PC-9 (cell line): ENCODE results near the gene TNFSF9. TPM values are rescaled to one million over a fixed set of nuclear protein-coding genes. Genes with fewer than 3 reads are reported as not detected.
"Not testable (repeated sequence)": the region's sequence is repeated elsewhere in the genome, so short reads cannot be mapped to it uniquely, and the experiment has no call there.

Source experiments
- BruUV-seq: library from RNA; stranded (reverse); fragments of 400-500 nt; replicated peaks from 2 replicates; lab custom pipeline; 2021; lab: Mats Ljungman, UMichigan
- CTCF ChIA-PET: fragments of 300-600 bp; sonication (Branson Sonifier 250); formaldehyde crosslinking; loops from one replicate; lab custom pipeline; 2022; ENCODE audit warnings: antibody characterized with exemption; lab: Charles Lee
- POLR2A ChIA-PET: fragments of 300-600 bp; sonication (Branson Sonifier 250); formaldehyde crosslinking; loops from one replicate; lab custom pipeline; 2022; ENCODE audit warnings: antibody characterized with exemption; ENCODE audit not compliant: unreplicated experiment; lab: Charles Lee
- DNase-seq, 2 experiments: peaks; one replicate each; pipeline versions ENCODE4 v3.0.0 to v3.0.0-alpha.2; 2015 to 2022; ENCODE audit warnings: mixed read lengths in 1 of 2
- H2AFZ ChIP-seq: fragments of 200-600 bp; sonication (generic); 2 replicates; pipeline ENCODE4 v1.8.1; 2017; ENCODE audit warnings: antibody characterized with exemption
- H3F3A ChIP-seq: fragments of 200-600 bp; sonication (generic); 2 replicates; pipeline ENCODE4 v1.8.1; 2017; ENCODE audit warnings: antibody characterized with exemption, mild to moderate bottlenecking, low read depth; ENCODE audit not compliant: insufficient read depth
- H3K27ac ChIP-seq: fragments of 200-600 bp; sonication (generic); 2 replicates; pipeline ENCODE4 v1.6.1; 2016; ENCODE audit warnings: mixed run types
- H3K27me3 ChIP-seq: fragments of 200-600 bp; sonication (generic); 2 replicates; pipeline ENCODE4 v1.6.1; 2016; ENCODE audit warnings: low read depth, mixed run types; ENCODE audit not compliant: insufficient read depth
- H3K36me3 ChIP-seq: fragments of 200-600 bp; sonication (generic); 2 replicates; pipeline ENCODE4 v1.6.1; 2016; ENCODE audit warnings: low read depth, mixed run types
- H3K4me1 ChIP-seq: fragments of 200-600 bp; sonication (generic); replicated peaks from 2 replicates; pipeline ENCODE4 v1.6.1; 2016; ENCODE audit warnings: mixed run types; ENCODE audit not compliant: insufficient read depth
- H3K4me2 ChIP-seq: fragments of 200-600 bp; sonication (generic); 2 replicates; pipeline ENCODE4 v1.6.1; 2017; ENCODE audit warnings: mixed run types
- H3K4me3 ChIP-seq: fragments of 200-600 bp; sonication (generic); 2 replicates; pipeline ENCODE4 v1.6.1; 2016; ENCODE audit warnings: mixed run types
- H3K79me2 ChIP-seq: fragments of 200-600 bp; sonication (generic); 2 replicates; pipeline ENCODE4 v1.6.1; 2017; ENCODE audit warnings: low read depth, mixed run types
- H3K9me2 ChIP-seq: fragments of 200-600 bp; sonication (generic); 2 replicates; pipeline ENCODE4 v1.8.1; 2017; ENCODE audit warnings: mild to moderate bottlenecking; ENCODE audit not compliant: insufficient read depth
- H3K9me3 ChIP-seq: fragments of 200-600 bp; sonication (generic); 2 replicates; pipeline ENCODE4 v1.8.1; 2016; ENCODE audit warnings: low read depth; ENCODE audit not compliant: insufficient read depth
- H4K20me1 ChIP-seq: fragments of 200-600 bp; sonication (generic); 2 replicates; pipeline ENCODE4 v1.8.1; 2017; ENCODE audit not compliant: insufficient read depth
- CTCF ChIP-seq: fragments of 200-600 bp; sonication (generic); conservative IDR thresholded peaks from 2 replicates; pipeline ENCODE4 v1.6.1; 2017; ENCODE audit warnings: mixed run types, antibody characterized with exemption, mild to moderate bottlenecking, moderate library complexity
- EZH2 ChIP-seq: fragments of 200-600 bp; sonication (generic); IDR thresholded peaks from 2 replicates; pipeline ENCODE4 v1.8.0; 2017; ENCODE audit warnings: antibody characterized with exemption, low read depth
- intact Hi-C: fragments of 100-400 bp; cut with micrococcal nuclease; formaldehyde crosslinking; loops from one replicate; pipeline ENCODE4 v1.10.0; 2022; ENCODE audit not compliant: unreplicated experiment
- total RNA-seq: library from RNA; stranded (reverse); gene quantifications from 2 replicates; pipeline ENCODE4 v1.2.3, GENCODE V29; 2021

TNFSF9 gene
- total RNA-seq, 1 experiment from 2014 or later = 11.2 TPM

GRCh38 chr19:6577476-6578125, 46.8 kb downstream of the TNFSF9 start:
- Histone ChIP-seq H3K27me3 (no peaks in the 10 kb centered on the region), H3K9me2 (no peaks in the 10 kb centered on the region), H3K4me1 (peaks cover 34% of the 10 kb centered on the region), H2AFZ (no peak overlapping the region), H3F3A (no peaks in the 10 kb centered on the region), H3K9me3 (no peaks in the 10 kb centered on the region), H3K27ac (peak overlapping the region; percentile 41; the same call in 1 of the 2 replicates), H4K20me1 (no peaks in the 10 kb centered on the region), H3K36me3 (no peaks in the 10 kb centered on the region), H3K4me3 (no peak overlapping the region), H3K4me2 (peak overlapping the region; percentile 28; the same call in 1 of the 2 replicates), H3K79me2 (no peaks in the 10 kb centered on the region)
- BruUV-seq = no TSS peak
- no peak for TF ChIP-seq CTCF
- TF ChIP-seq EZH2 = no peak
- ChIA-PET POLR2A (no interaction called here), CTCF (interaction anchor here (0.5 kb wide), 1 partner anchor 340 kb away, joined by 12 read pairs; no protein-coding TSS in a partner anchor)
- DNase-seq = no peak
- intact Hi-C loops = no loop called here

- intact Hi-C loops = no loop called here
- no peak overlapping the region for H3K27ac ChIP-seq
- ChIA-PET POLR2A (interaction anchor here (0.7 kb wide), 1 partner anchor 49 kb away, joined by 18 read pairs; no protein-coding TSS in a partner anchor), CTCF (no interaction called here)
- H3K36me3 ChIP-seq = no peaks in the 10 kb centered on the region
- no peak overlapping the region for H3K4me2 ChIP-seq
- H2AFZ ChIP-seq = no peak overlapping the region
- no peak for DNase-seq
- no TSS peak for BruUV-seq
- no peaks in the 10 kb centered on the region for H3F3A ChIP-seq
- TF ChIP-seq EZH2 (no peak), CTCF (no peak)
- no peaks in the 10 kb centered on the region for H3K27me3 ChIP-seq
- no peaks in the 10 kb centered on the region for H4K20me1 ChIP-seq
- H3K9me2 ChIP-seq = no peaks in the 10 kb centered on the region
- H3K4me3 ChIP-seq = no peak overlapping the region
- H3K9me3 ChIP-seq = no peaks in the 10 kb centered on the region
- peaks cover 34% of the 10 kb centered on the region for H3K4me1 ChIP-seq
- H3K79me2 ChIP-seq = no peaks in the 10 kb centered on the region
These were observed 48.8 kb downstream of the TNFSF9 start for GRCh38 chr19:6579450-6580178.

GRCh38 chr19:6580313-6580712, 49.5 kb downstream of the TNFSF9 start:
- TF ChIP-seq EZH2 (no peak), CTCF (no peak)
- intact Hi-C loops = no loop called here
- Histone ChIP-seq H3K27me3 (no peaks in the 10 kb centered on the region), H3K27ac (no peak overlapping the region), H4K20me1 (no peaks in the 10 kb centered on the region), H3K9me2 (no peaks in the 10 kb centered on the region), H3K4me2 (peak overlapping the region; percentile 5; the same call in 1 of the 2 replicates), H3K36me3 (no peaks in the 10 kb centered on the region), H2AFZ (no peak overlapping the region), H3K79me2 (no peaks in the 10 kb centered on the region), H3K9me3 (no peaks in the 10 kb centered on the region), H3F3A (no peaks in the 10 kb centered on the region), H3K4me1 (peaks cover 34% of the 10 kb centered on the region), H3K4me3 (no peak overlapping the region)
- ChIA-PET CTCF (no interaction called here), POLR2A (interaction anchor here (0.7 kb wide), 1 partner anchor 50 kb away, joined by 18 read pairs; no protein-coding TSS in a partner anchor)
- DNase-seq = peak; percentile 55 to 83
- no TSS peak for BruUV-seq

GRCh38 chr19:6582515-6583484, 52.0 kb downstream of the TNFSF9 start:
- H3K27me3 ChIP-seq = peaks cover 11% of the 10 kb centered on the region; the same call in 1 of the 2 replicates
- H3F3A ChIP-seq, CTCF ChIA-PET, H3K27ac ChIP-seq, H3K9me2 ChIP-seq, BruUV-seq, H3K4me3 ChIP-seq, H4K20me1 ChIP-seq, intact Hi-C loops, POLR2A ChIA-PET, H3K9me3 ChIP-seq, H3K79me2 ChIP-seq, H2AFZ ChIP-seq, H3K4me2 ChIP-seq, H3K36me3 ChIP-seq: not testable (repeated sequence)
- peak in 1 of 2 experiments; percentile 45 for DNase-seq
- peaks cover 13% of the 10 kb centered on the region for H3K4me1 ChIP-seq
